Adrenal gland (tissue), 5 donors: Measurements from ENCODE around the gene ROR1.

ENCODE experiments used
- CTCF ChIP-seq, 6 experiments: fragments of 450-650 bp in 4 of 6; fragments of 200-600 bp in 2 of 6; sonication (generic) in 1 of 6; IDR thresholded peaks; 1 replicate in 5 of 6; 2 replicates in 1 of 6; pipeline versions ENCODE4 v1.5.1 to v1.8.0; 2016 to 2021; ENCODE audit warnings: antibody characterized with exemption in 6 of 6, mild to moderate bottlenecking in 2 of 6, moderate library complexity in 1 of 6
- POLR2A ChIP-seq, 2 donors: fragments of 450-650 bp; IDR thresholded peaks; one replicate each; pipeline ENCODE4 v1.6.1; 2017; ENCODE audit warnings: antibody characterized with exemption in 2 of 2, mild to moderate bottlenecking in 2 of 2, moderate library complexity in 1 of 2
- donor health status: DM: no; HTN: no; CAD: no.

GRCh38 chr1:64199154-64199553, 425.3 kb downstream of the ROR1 start:
- TF ChIP-seq CTCF (IDR thresholded peaks at IDR 0.05) (no peak), POLR2A (IDR thresholded peaks at IDR 0.05) (no peak)
